H4 (cell line): Measurements from ENCODE around the gene COX15. TPM values are rescaled to one million over a fixed set of nuclear protein-coding genes. Genes with fewer than 3 reads are reported as not detected.

Experiments
- total RNA-seq: library from RNA; depleted of rRNA; stranded (reverse); fragments of >200 nt; shearing (Covaris generic); gene quantifications from 2 replicates; pipeline ENCODE4 v1.2.3, GENCODE V29; 2014; rRNA removed

Gene COX15
- total RNA-seq, 1 experiment from 2014 or later, result 48.8 TPM

Other genes starting within 250 kb of the COX15 start
- gene NKX2-3, start 199.2 kb downstream of the COX15 start, total RNA-seq, result not detected in 2 replicates
- gene SLC25A28, start 111.7 kb downstream of the COX15 start, total RNA-seq, result 7.1 and 19.8 TPM in 2 replicates
- gene ENTPD7, start 72.6 kb downstream of the COX15 start, total RNA-seq, result 12.9 and 21.0 TPM in 2 replicates
- 36.8 and 39.4 TPM in 2 replicates for gene CUTC, start 107 bp upstream of the COX15 start, total RNA-seq
- 2.1 and 4.0 TPM in 2 replicates for gene ABCC2, start 50.5 kb upstream of the COX15 start, total RNA-seq